ENCODE data around the gene COX8C. TPM values are rescaled to one million over a fixed set of nuclear protein-coding genes. Genes with fewer than 3 reads are reported as not detected.

Gene COX8C
- total and polyA plus RNA-seq, 2 experiments from 2014 or later = 0.73 TPM; not detected in 1

DNA sequence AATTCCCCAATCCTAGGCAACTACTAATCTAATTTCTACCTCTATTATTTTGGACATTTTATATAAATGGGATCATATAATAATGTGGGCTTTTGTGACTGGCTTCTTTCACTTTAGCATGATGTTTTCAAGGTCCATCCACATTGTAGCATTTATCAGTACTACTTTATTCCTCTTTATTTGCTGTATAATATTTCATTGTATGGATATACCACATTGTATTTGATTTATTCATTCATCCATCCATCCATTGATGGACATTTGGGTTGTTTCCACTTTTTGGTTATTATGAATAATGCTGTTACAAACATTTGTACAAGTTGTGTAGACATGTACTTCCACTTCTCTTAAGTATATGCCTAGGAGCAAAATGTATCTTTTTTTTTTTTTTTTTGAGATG is 31.4 kb upstream of the COX8C start:
- Histone ChIP-seq H3K4me2 (no peak overlapping the region), H4K20me1 (replicated peaks; ENCODE audit: insufficient read depth) (peaks cover 21% of the 10 kb centered on the region), H3K27me3 (ENCODE audit: insufficient read depth) (no peaks in the 10 kb centered on the region), H3K27ac (ENCODE audit: low read depth) (no peak overlapping the region), H3K9me2 (ENCODE audit: insufficient read depth) (no peaks in the 10 kb centered on the region), H3F3A (replicated peaks; ENCODE audit: low read depth) (no peaks in the 10 kb centered on the region), H3K36me3 (ENCODE audit: insufficient read depth) (no peaks in the 10 kb centered on the region), H2AFZ (no peak overlapping the region), H3K4me1 (ENCODE audit: insufficient read depth) (peaks cover 24% of the 10 kb centered on the region), H3K4me3 (no peak overlapping the region), H3K79me2 (replicated peaks; ENCODE audit: insufficient read depth) (peaks cover 100% of the 10 kb centered on the region)
- H3K36me3 Mint-ChIP-seq (ENCODE audit: low read depth) = peaks cover 4% of the 10 kb centered on the region; the same call in 1 of the 3 replicates
- H3K27me3 Mint-ChIP-seq (ENCODE audit: insufficient read depth, low read depth, poor library complexity) = peaks cover 4% of the 10 kb centered on the region
- H3K4me3 Mint-ChIP-seq = no peak overlapping the region
- H3K27ac Mint-ChIP-seq = no peak overlapping the region
- no peak for ATAC-seq
- TF ChIP-seq STAT1 (IDR thresholded peaks at IDR 0.05; ENCODE audit: unreplicated experiment) = no peak
- no peak for TF ChIP-seq CREB1 (CRISPR knock-in tag; IDR thresholded peaks at IDR 0.05; ENCODE audit: low read depth)
- TF ChIP-seq, protein P1, sequence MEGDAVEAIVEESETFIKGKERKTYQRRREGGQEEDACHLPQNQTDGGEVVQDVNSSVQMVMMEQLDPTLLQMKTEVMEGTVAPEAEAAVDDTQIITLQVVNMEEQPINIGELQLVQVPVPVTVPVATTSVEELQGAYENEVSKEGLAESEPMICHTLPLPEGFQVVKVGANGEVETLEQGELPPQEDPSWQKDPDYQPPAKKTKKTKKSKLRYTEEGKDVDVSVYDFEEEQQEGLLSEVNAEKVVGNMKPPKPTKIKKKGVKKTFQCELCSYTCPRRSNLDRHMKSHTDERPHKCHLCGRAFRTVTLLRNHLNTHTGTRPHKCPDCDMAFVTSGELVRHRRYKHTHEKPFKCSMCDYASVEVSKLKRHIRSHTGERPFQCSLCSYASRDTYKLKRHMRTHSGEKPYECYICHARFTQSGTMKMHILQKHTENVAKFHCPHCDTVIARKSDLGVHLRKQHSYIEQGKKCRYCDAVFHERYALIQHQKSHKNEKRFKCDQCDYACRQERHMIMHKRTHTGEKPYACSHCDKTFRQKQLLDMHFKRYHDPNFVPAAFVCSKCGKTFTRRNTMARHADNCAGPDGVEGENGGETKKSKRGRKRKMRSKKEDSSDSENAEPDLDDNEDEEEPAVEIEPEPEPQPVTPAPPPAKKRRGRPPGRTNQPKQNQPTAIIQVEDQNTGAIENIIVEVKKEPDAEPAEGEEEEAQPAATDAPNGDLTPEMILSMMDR (conservative IDR thresholded peaks at IDR 0.05; ENCODE audit: low read depth in 2 of 2) = no peak
- TF ChIP-seq, protein P2, sequence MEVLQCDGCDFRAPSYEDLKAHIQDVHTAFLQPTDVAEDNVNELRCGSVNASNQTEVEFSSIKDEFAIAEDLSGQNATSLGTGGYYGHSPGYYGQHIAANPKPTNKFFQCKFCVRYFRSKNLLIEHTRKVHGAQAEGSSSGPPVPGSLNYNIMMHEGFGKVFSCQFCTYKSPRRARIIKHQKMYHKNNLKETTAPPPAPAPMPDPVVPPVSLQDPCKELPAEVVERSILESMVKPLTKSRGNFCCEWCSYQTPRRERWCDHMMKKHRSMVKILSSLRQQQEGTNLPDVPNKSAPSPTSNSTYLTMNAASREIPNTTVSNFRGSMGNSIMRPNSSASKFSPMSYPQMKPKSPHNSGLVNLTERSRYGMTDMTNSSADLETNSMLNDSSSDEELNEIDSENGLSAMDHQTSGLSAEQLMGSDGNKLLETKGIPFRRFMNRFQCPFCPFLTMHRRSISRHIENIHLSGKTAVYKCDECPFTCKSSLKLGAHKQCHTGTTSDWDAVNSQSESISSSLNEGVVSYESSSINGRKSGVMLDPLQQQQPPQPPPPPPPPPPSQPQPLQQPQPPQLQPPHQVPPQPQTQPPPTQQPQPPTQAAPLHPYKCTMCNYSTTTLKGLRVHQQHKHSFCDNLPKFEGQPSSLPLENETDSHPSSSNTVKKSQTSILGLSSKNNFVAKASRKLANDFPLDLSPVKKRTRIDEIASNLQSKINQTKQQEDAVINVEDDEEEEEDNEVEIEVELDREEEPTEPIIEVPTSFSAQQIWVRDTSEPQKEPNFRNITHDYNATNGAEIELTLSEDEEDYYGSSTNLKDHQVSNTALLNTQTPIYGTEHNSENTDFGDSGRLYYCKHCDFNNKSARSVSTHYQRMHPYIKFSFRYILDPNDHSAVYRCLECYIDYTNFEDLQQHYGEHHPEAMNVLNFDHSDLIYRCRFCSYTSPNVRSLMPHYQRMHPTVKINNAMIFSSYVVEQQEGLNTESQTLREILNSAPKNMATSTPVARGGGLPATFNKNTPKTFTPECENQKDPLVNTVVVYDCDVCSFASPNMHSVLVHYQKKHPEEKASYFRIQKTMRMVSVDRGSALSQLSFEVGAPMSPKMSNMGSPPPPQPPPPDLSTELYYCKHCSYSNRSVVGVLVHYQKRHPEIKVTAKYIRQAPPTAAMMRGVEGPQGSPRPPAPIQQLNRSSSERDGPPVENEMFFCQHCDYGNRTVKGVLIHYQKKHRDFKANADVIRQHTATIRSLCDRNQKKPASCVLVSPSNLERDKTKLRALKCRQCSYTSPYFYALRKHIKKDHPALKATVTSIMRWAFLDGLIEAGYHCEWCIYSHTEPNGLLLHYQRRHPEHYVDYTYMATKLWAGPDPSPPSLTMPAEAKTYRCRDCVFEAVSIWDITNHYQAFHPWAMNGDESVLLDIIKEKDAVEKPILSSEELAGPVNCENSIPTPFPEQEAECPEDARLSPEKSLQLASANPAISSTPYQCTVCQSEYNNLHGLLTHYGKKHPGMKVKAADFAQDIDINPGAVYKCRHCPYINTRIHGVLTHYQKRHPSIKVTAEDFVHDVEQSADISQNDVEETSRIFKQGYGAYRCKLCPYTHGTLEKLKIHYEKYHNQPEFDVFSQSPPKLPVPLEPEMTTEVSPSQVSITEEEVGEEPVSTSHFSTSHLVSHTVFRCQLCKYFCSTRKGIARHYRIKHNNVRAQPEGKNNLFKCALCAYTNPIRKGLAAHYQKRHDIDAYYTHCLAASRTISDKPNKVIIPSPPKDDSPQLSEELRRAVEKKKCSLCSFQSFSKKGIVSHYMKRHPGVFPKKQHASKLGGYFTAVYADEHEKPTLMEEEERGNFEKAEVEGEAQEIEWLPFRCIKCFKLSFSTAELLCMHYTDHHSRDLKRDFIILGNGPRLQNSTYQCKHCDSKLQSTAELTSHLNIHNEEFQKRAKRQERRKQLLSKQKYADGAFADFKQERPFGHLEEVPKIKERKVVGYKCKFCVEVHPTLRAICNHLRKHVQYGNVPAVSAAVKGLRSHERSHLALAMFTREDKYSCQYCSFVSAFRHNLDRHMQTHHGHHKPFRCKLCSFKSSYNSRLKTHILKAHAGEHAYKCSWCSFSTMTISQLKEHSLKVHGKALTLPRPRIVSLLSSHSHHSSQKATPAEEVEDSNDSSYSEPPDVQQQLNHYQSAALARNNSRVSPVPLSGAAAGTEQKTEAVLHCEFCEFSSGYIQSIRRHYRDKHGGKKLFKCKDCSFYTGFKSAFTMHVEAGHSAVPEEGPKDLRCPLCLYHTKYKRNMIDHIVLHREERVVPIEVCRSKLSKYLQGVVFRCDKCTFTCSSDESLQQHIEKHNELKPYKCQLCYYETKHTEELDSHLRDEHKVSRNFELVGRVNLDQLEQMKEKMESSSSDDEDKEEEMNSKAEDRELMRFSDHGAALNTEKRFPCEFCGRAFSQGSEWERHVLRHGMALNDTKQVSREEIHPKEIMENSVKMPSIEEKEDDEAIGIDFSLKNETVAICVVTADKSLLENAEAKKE (CRISPR knock-in tag; IDR thresholded peaks at IDR 0.05) = no peak
- TF ChIP-seq EZH2phosphoT487 (IDR thresholded peaks at IDR 0.05; ENCODE audit: unreplicated experiment) = no peak
- no peak for TF ChIP-seq POLR2AphosphoS5 (IDR thresholded peaks at IDR 0.05; ENCODE audit: low read depth)
- TF ChIP-seq, protein P3, sequence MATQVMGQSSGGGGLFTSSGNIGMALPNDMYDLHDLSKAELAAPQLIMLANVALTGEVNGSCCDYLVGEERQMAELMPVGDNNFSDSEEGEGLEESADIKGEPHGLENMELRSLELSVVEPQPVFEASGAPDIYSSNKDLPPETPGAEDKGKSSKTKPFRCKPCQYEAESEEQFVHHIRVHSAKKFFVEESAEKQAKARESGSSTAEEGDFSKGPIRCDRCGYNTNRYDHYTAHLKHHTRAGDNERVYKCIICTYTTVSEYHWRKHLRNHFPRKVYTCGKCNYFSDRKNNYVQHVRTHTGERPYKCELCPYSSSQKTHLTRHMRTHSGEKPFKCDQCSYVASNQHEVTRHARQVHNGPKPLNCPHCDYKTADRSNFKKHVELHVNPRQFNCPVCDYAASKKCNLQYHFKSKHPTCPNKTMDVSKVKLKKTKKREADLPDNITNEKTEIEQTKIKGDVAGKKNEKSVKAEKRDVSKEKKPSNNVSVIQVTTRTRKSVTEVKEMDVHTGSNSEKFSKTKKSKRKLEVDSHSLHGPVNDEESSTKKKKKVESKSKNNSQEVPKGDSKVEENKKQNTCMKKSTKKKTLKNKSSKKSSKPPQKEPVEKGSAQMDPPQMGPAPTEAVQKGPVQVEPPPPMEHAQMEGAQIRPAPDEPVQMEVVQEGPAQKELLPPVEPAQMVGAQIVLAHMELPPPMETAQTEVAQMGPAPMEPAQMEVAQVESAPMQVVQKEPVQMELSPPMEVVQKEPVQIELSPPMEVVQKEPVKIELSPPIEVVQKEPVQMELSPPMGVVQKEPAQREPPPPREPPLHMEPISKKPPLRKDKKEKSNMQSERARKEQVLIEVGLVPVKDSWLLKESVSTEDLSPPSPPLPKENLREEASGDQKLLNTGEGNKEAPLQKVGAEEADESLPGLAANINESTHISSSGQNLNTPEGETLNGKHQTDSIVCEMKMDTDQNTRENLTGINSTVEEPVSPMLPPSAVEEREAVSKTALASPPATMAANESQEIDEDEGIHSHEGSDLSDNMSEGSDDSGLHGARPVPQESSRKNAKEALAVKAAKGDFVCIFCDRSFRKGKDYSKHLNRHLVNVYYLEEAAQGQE (IDR thresholded peaks at IDR 0.05; ENCODE audit: unreplicated experiment) = no peak
- TF ChIP-seq NANOG (IDR thresholded peaks at IDR 0.05; ENCODE audit: borderline replicate concordance) = no peak
- no peak for TF ChIP-seq EZH2 (IDR thresholded peaks at IDR 0.05; ENCODE audit: low read depth, unreplicated experiment)
- H3K9me3 Mint-ChIP-seq = no peaks in the 10 kb centered on the region
- no peak for DNase-seq (ENCODE audit: low spot score)
- H3K4me1 Mint-ChIP-seq = peaks cover 30% of the 10 kb centered on the region

Measured in GM23338 (cell line).